ENCODE measurements around the gene KDM4C. TPM values are rescaled to one million over a fixed set of nuclear protein-coding genes. Genes with fewer than 3 reads are reported as not detected.

KDM4C gene
- total and polyA plus RNA-seq, 2 of the 13 experiments (the other 11 are each of a cell fraction or from before 2014, with no cell fraction given): 19.4 to 23.6 TPM

- TF ChIP-seq BCL6 (CRISPR knock-in tag; IDR thresholded peaks at IDR 0.05) (peak; percentile 32; the same call in 1 of the 2 replicates), CREB1 (IDR thresholded peaks at IDR 0.05) (no peak), CREB1 (CRISPR knock-in tag; IDR thresholded peaks at IDR 0.05) (0 out of 2 replicates have a peak, but pooled peaks have one; percentile 30), ASH2L (IDR thresholded peaks at IDR 0.05; ENCODE audit: insufficient read length, low read depth, low read length) (peak; percentile 93), PREB (CRISPR knock-in tag; IDR thresholded peaks at IDR 0.05) (no peak), TBX2 (CRISPR knock-in tag; IDR thresholded peaks at IDR 0.05; ENCODE audit: borderline replicate concordance) (0 out of 2 replicates have a peak, but pooled peaks have one; percentile 42), ZBTB25 (CRISPR knock-in tag; IDR thresholded peaks at IDR 0.05) (no peak), ZNF276 (CRISPR knock-in tag; IDR thresholded peaks at IDR 0.05; ENCODE audit: low read depth) (no peak), ZBTB20 (CRISPR knock-in tag; IDR thresholded peaks at IDR 0.05; ENCODE audit: borderline replicate concordance, low read depth) (peak; percentile 94; the same call in 1 of the 2 replicates)
Observed at GRCh38 chr9:6899274-6899673, 141.5 kb downstream of the KDM4C start (continued).
